Muscle of leg (tissue), 11 donors: ENCODE measurements around the gene PTPN3. TPM values are rescaled to one million over a fixed set of nuclear protein-coding genes. Genes with fewer than 3 reads are reported as not detected.
"Not testable (repeated sequence)": the region's sequence is repeated elsewhere in the genome, so short reads cannot be mapped to it uniquely, and the experiment has no call there.

ENCODE experiments used
- DNase-seq: peaks from one replicate; pipeline ENCODE4 v3.0.0; 2013
- H3K27ac ChIP-seq: one replicate; pipeline ENCODE4 v1.5.1; 2013; ENCODE audit warnings: mild to moderate bottlenecking, low read length, control low read depth
- H3K27me3 ChIP-seq: one replicate; pipeline ENCODE4 v1.6.1; 2013; ENCODE audit warnings: low read length; ENCODE audit not compliant: control insufficient read depth, insufficient read depth
- H3K36me3 ChIP-seq: one replicate; pipeline ENCODE4 v1.6.1; 2013; ENCODE audit warnings: low read length; ENCODE audit not compliant: control insufficient read depth, insufficient read depth
- H3K4me1 ChIP-seq: one replicate; pipeline ENCODE4 v1.6.1; 2013; ENCODE audit warnings: low read length; ENCODE audit not compliant: control insufficient read depth, insufficient read depth
- H3K4me3 ChIP-seq: one replicate; pipeline ENCODE4 v1.5.1; 2013; ENCODE audit warnings: low read length, control low read depth
- H3K9me3 ChIP-seq: replicated peaks from 2 replicates; pipeline ENCODE4 v1.6.1; 2013; ENCODE audit warnings: low read depth, low read length; ENCODE audit not compliant: control insufficient read depth
- WGBS: methylation state at CpG from one replicate; pipeline ENCODE4 v1.1.5; 2013; ENCODE audit warnings: missing lambda C conversion rate; ENCODE audit not compliant: insufficient coverage; 5-methylcytosine and 5-hydroxymethylcytosine counted together
- polyA plus RNA-seq, 8 donors: library from polyadenylated mRNA; unstranded; fragments of 120-200 nt; gene quantifications; one replicate each; pipeline versions ENCODE4 v1.2.1 to v1.2.3, GENCODE V29; 2013; ENCODE audit warnings: inconsistent platforms in 1 of 8, low replicate concordance in 1 of 8; ENCODE audit not compliant: insufficient read length in 8 of 8, insufficient read depth in 1 of 8
- total RNA-seq: library from RNA; stranded (reverse); fragments of 120-200 nt; gene quantifications from one replicate; pipeline ENCODE4 v1.2.4, GENCODE V29; 2013

PTPN3 gene
- total and polyA plus RNA-seq, 9 donors: 2.0 to 5.6 (median 3.3) TPM

GRCh38 chr9:109382585-109382984, 115.5 kb downstream of the PTPN3 start:
- H3K27ac ChIP-seq: no peak overlapping the region
- no peak overlapping the region for H3K4me3 ChIP-seq
- no peaks in the 10 kb centered on the region for H3K9me3 ChIP-seq
- no peaks in the 10 kb centered on the region for H3K4me1 ChIP-seq
- no peaks in the 10 kb centered on the region for H3K27me3 ChIP-seq
- DNase-seq: no peak
- H3K36me3 ChIP-seq: peaks cover 9% of the 10 kb centered on the region
- 95% methylated on average over 3 of the region's 3 CpGs for WGBS

GRCh38 chr9:109382182-109382581, 115.9 kb downstream of the PTPN3 start:
- H3K36me3 ChIP-seq: peaks cover 9% of the 10 kb centered on the region
- 92% methylated on average over 12 of the region's 13 CpGs for WGBS
- no peaks in the 10 kb centered on the region for H3K27me3 ChIP-seq
- no peaks in the 10 kb centered on the region for H3K4me1 ChIP-seq
- no peaks in the 10 kb centered on the region for H3K9me3 ChIP-seq
- no peak for DNase-seq
- H3K4me3 ChIP-seq: no peak overlapping the region
- H3K27ac ChIP-seq: no peak overlapping the region

- Histone ChIP-seq H3K9me3 (no peaks in the 10 kb centered on the region), H3K27me3 (no peaks in the 10 kb centered on the region), H3K4me1 (no peaks in the 10 kb centered on the region), H3K36me3 (peaks cover 9% of the 10 kb centered on the region), H3K27ac (no peak overlapping the region), H3K4me3 (no peak overlapping the region)
- no peak for DNase-seq
- WGBS: 83% methylated on average over 13 of the region's 13 CpGs
Measured at GRCh38 chr9:109381011-109381729, 116.9 kb downstream of the PTPN3 start.

GRCh38 chr9:109379513-109379912, 118.6 kb downstream of the PTPN3 start:
- H3K27ac ChIP-seq: no peak overlapping the region
- WGBS: 81% methylated on average over 7 of the region's 7 CpGs
- DNase-seq: no peak
- H3K4me3 ChIP-seq: no peak overlapping the region
- H3K9me3 ChIP-seq: no peaks in the 10 kb centered on the region
- no peaks in the 10 kb centered on the region for H3K4me1 ChIP-seq
- H3K36me3 ChIP-seq: peaks cover 9% of the 10 kb centered on the region
- no peaks in the 10 kb centered on the region for H3K27me3 ChIP-seq

GRCh38 chr9:109378316-109378715, 119.8 kb downstream of the PTPN3 start:
- DNase-seq: no peak
- H3K27ac ChIP-seq: no peak overlapping the region
- no peaks in the 10 kb centered on the region for H3K4me1 ChIP-seq
- H3K27me3 ChIP-seq: no peaks in the 10 kb centered on the region
- H3K4me3 ChIP-seq: no peak overlapping the region
- peaks cover 9% of the 10 kb centered on the region for H3K36me3 ChIP-seq
- no CpG with 5 or more reads among the region's 4 CpGs for WGBS
- no peaks in the 10 kb centered on the region for H3K9me3 ChIP-seq

- no peaks in the 10 kb centered on the region for H3K27me3 ChIP-seq
- no peaks in the 10 kb centered on the region for H3K4me1 ChIP-seq
- no peaks in the 10 kb centered on the region for H3K36me3 ChIP-seq
- no peak overlapping the region for H3K27ac ChIP-seq
- peaks cover 4% of the 10 kb centered on the region for H3K9me3 ChIP-seq
- no peak overlapping the region for H3K4me3 ChIP-seq
- DNase-seq: no peak
- no CpG with 5 or more reads among the region's 5 CpGs for WGBS
Measured at GRCh38 chr9:109372246-109372645, 125.9 kb downstream of the PTPN3 start.

GRCh38 chr9:109371374-109371773, 126.7 kb downstream of the PTPN3 start:
- H3K27ac ChIP-seq: no peak overlapping the region
- H3K27me3 ChIP-seq: no peaks in the 10 kb centered on the region
- peaks cover 4% of the 10 kb centered on the region for H3K9me3 ChIP-seq
- H3K4me3 ChIP-seq: no peak overlapping the region
- DNase-seq: no peak
- H3K4me1 ChIP-seq: no peaks in the 10 kb centered on the region
- H3K36me3 ChIP-seq: no peaks in the 10 kb centered on the region
- WGBS: no CpG with 5 or more reads among the region's 1 CpG

GRCh38 chr9:109369285-109369684, 128.8 kb downstream of the PTPN3 start:
- no peak for DNase-seq
- H3K4me3 ChIP-seq: no peak overlapping the region
- H3K36me3 ChIP-seq: no peaks in the 10 kb centered on the region
- no peaks in the 10 kb centered on the region for H3K27me3 ChIP-seq
- no peaks in the 10 kb centered on the region for H3K4me1 ChIP-seq
- peaks cover 4% of the 10 kb centered on the region for H3K9me3 ChIP-seq
- no CpG with 5 or more reads among the region's 2 CpGs for WGBS
- H3K27ac ChIP-seq: no peak overlapping the region

GRCh38 chr9:109360771-109361170, 137.3 kb downstream of the PTPN3 start:
- H3K27me3 ChIP-seq: no peaks in the 10 kb centered on the region
- no peaks in the 10 kb centered on the region for H3K4me1 ChIP-seq
- H3K36me3 ChIP-seq: no peaks in the 10 kb centered on the region
- DNase-seq: no peak
- no peak overlapping the region for H3K4me3 ChIP-seq
- H3K9me3 ChIP-seq: no peaks in the 10 kb centered on the region
- 100% methylated on average over 1 of the region's 5 CpGs for WGBS
- no peak overlapping the region for H3K27ac ChIP-seq

- WGBS: 67% methylated on average over 1 of the region's 8 CpGs
- not testable (repeated sequence) for H3K36me3 ChIP-seq, H3K4me1 ChIP-seq, H3K4me3 ChIP-seq, H3K27ac ChIP-seq, H3K9me3 ChIP-seq, H3K27me3 ChIP-seq, DNase-seq
Measured at GRCh38 chr9:109358968-109359603, 139.0 kb downstream of the PTPN3 start.
